ENCODE data around the gene BCLAF1.
"Not testable (repeated sequence)": the region's sequence is repeated elsewhere in the genome, so short reads cannot be mapped to it uniquely, and the experiment has no call there.

BCLAF1 gene

GRCh38 chr6:136308469-136308868 lies 18.8 kb upstream of the BCLAF1 start:
- DNase-seq (ENCODE audit: low spot score): not testable (repeated sequence)

GRCh38 chr6:136307351-136307750 lies 17.7 kb upstream of the BCLAF1 start:
- no peak for DNase-seq (ENCODE audit: low spot score)

GRCh38 chr6:136306466-136306865 lies 16.8 kb upstream of the BCLAF1 start:
- DNase-seq (ENCODE audit: low spot score): no peak

GRCh38 chr6:136304410-136304809 lies 14.8 kb upstream of the BCLAF1 start:
- no peak for DNase-seq (ENCODE audit: low spot score)

- DNase-seq (ENCODE audit: low spot score): no peak
These were observed 13.9 kb upstream of the BCLAF1 start for GRCh38 chr6:136303516-136303915.

GRCh38 chr6:136294621-136295020 lies 5.0 kb upstream of the BCLAF1 start:
- no peak for DNase-seq (ENCODE audit: low spot score)

GRCh38 chr6:136290410-136291010 lies 864 bp upstream of the BCLAF1 start:
- DNase-seq (ENCODE audit: low spot score): peak; percentile 76

GRCh38 chr6:136289327-136289578 lies 393 bp downstream of the BCLAF1 start:
- DNase-seq (ENCODE audit: low spot score): peak; percentile 91

- peak; percentile 58 for DNase-seq (ENCODE audit: low spot score)
These were observed 900 bp downstream of the BCLAF1 start for GRCh38 chr6:136288566-136289326.

GRCh38 chr6:136284909-136285308 lies 4.7 kb downstream of the BCLAF1 start:
- DNase-seq (ENCODE audit: low spot score): no peak

- no peak for DNase-seq (ENCODE audit: low spot score)
These were observed 6.7 kb downstream of the BCLAF1 start for GRCh38 chr6:136282906-136283305.

GRCh38 chr6:136280032-136280609 lies 9.5 kb downstream of the BCLAF1 start:
- no peak for DNase-seq (ENCODE audit: low spot score)

GRCh38 chr6:136274062-136274461 lies 15.6 kb downstream of the BCLAF1 start:
- no peak for DNase-seq (ENCODE audit: low spot score)

GRCh38 chr6:136265101-136265500 lies 24.5 kb downstream of the BCLAF1 start:
- DNase-seq (ENCODE audit: low spot score): no peak

GRCh38 chr6:136262940-136263339 lies 26.7 kb downstream of the BCLAF1 start:
- DNase-seq (ENCODE audit: low spot score): no peak

GRCh38 chr6:136254851-136255466 lies 34.7 kb downstream of the BCLAF1 start:
- DNase-seq (ENCODE audit: low spot score): no peak

GRCh38 chr6:136253734-136254133 lies 35.9 kb downstream of the BCLAF1 start:
- DNase-seq (ENCODE audit: low spot score): no peak

GRCh38 chr6:136252441-136252840 lies 37.2 kb downstream of the BCLAF1 start:
- no peak for DNase-seq (ENCODE audit: low spot score)

GRCh38 chr6:136251394-136251793 lies 38.3 kb downstream of the BCLAF1 start:
- no peak for DNase-seq (ENCODE audit: low spot score)

GRCh38 chr6:136250686-136251008 lies 39.0 kb downstream of the BCLAF1 start:
- no peak for DNase-seq (ENCODE audit: low spot score)

- DNase-seq (ENCODE audit: low spot score): peak; percentile 94
These were observed 39.6 kb downstream of the BCLAF1 start, which contains the start of gene MTFR2 for GRCh38 chr6:136249811-136250685. TSS of gene MTFR2 (minus strand) at chr6:136250311. CDS start at chr6:136249099, 1,212 bp downstream.

- no peak for DNase-seq (ENCODE audit: low spot score)
These were observed 40.3 kb downstream of the BCLAF1 start for GRCh38 chr6:136249336-136249735.

All from D341Med (cell line).